ENCODE measurements around the gene IL4.
A peak's percentile ranks its signal among the peaks of the same experiment; 100 is the strongest.

- peak; percentile 74 for TF ChIP-seq CTCF (conservative IDR thresholded peaks at IDR 0.05)
- no peak for TF ChIP-seq EZH2 (IDR thresholded peaks at IDR 0.05; ENCODE audit: low read depth)
These were observed 3.4 kb downstream of the IL4 start for GRCh38 chr5:132677191-132677590.

Data from PC-9 (cell line).